ENCODE results near the gene ANGPTL2.
"Not testable (repeated sequence)": the region's sequence is repeated elsewhere in the genome, so short reads cannot be mapped to it uniquely, and the experiment has no call there.

Gene ANGPTL2, protein sequence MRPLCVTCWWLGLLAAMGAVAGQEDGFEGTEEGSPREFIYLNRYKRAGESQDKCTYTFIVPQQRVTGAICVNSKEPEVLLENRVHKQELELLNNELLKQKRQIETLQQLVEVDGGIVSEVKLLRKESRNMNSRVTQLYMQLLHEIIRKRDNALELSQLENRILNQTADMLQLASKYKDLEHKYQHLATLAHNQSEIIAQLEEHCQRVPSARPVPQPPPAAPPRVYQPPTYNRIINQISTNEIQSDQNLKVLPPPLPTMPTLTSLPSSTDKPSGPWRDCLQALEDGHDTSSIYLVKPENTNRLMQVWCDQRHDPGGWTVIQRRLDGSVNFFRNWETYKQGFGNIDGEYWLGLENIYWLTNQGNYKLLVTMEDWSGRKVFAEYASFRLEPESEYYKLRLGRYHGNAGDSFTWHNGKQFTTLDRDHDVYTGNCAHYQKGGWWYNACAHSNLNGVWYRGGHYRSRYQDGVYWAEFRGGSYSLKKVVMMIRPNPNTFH

DNA sequence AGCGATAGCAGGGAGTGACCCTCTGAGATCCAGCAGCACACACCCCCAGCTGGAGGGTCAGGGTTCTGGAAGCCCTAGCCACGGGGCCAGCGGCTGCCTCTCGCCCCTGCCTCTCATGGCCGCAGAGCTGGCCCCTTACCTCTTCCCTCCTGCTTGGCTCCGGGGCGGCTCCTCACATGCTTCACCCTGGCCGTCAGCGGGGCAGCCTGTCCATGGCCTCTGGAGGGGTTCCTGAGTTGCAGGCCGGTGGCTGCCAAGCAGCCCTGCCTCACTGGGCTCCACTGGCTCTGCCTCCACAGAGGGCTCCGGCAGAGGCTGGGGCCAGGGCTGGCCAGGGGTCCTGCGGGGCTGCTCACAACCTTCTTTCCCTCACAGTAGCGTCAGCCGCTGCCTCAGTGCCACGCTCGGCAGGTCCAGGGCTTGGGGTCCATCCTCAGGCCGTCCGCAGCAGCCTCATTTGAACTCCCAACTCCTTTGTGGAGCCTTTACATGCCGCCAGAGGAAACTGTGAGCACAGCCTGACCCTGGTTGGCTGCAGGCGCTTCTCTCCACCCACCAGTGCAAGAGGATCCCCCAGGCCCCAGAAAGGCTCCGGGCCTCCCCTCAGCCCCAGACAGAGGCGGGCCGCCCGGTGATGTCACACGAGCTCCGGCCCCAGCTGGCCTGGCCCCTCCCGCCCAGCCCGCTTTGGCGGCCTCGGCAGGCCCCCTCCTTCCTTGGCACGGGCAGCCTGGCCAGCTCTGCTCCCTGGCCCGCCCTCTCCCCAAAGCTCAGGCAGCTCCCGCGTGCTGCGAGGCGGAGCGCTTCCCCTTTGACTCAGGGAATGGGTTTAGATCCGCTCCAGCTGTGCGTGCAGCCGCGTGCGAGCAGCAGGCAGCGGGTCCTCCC, at the start of gene ANGPTL2:
Gene ANGPTL2, minus strand, starts transcription at position 460 of the 888 bp plus-strand sequence. CDS start 13,904 bp downstream, outside the sequence.
- Histone ChIP-seq H3K27ac (no peak within 1 kb of the TSS), H3K36me3 (no peaks in the 10 kb centered on the region), H3K9me3 (no peaks in the 10 kb centered on the region), H3K4me3 (ENCODE audit: low read depth in 1 of 2, low read length in 1 of 2) (no peak within 1 kb of the TSS), H3K27me3 (peaks cover 54% of the 10 kb centered on the region), H3K4me1 (ENCODE audit: control insufficient read depth in 1 of 2, insufficient read depth in 1 of 2, low read depth in 1 of 2, low read length in 1 of 2) (peaks cover 6 to 7% of the 10 kb centered on the region in 2 experiments)
- TF ChIP-seq, protein P1, sequence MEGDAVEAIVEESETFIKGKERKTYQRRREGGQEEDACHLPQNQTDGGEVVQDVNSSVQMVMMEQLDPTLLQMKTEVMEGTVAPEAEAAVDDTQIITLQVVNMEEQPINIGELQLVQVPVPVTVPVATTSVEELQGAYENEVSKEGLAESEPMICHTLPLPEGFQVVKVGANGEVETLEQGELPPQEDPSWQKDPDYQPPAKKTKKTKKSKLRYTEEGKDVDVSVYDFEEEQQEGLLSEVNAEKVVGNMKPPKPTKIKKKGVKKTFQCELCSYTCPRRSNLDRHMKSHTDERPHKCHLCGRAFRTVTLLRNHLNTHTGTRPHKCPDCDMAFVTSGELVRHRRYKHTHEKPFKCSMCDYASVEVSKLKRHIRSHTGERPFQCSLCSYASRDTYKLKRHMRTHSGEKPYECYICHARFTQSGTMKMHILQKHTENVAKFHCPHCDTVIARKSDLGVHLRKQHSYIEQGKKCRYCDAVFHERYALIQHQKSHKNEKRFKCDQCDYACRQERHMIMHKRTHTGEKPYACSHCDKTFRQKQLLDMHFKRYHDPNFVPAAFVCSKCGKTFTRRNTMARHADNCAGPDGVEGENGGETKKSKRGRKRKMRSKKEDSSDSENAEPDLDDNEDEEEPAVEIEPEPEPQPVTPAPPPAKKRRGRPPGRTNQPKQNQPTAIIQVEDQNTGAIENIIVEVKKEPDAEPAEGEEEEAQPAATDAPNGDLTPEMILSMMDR (IDR thresholded peaks at IDR 0.05), result no peak

DNA sequence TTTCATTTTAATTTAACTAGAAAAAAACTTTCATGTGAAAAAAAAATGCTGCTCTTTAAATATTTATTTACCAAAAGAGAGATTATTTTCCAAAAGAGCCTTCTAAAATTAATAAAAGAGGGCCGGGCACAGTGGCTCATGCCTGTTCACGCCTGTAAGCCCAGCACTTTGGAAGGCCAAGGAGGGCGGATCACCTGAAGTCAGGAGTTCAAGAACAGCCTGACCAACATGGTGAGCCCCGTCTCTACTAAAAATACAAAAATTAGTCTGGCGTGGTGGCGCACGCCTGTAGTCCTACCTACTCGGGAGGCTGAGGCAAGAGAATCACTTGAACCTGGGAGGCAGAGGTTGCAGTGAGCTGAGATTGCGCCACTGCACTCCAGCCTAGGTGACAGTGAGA, 48.9 kb upstream of the ANGPTL2 start:
- not testable (repeated sequence) for H3K27ac ChIP-seq; H3K27me3 ChIP-seq; H3K4me1 ChIP-seq (ENCODE audit: control insufficient read depth in 1 of 2, insufficient read depth in 1 of 2, low read depth in 1 of 2, low read length in 1 of 2); H3K4me3 ChIP-seq (ENCODE audit: low read depth in 1 of 2, low read length in 1 of 2); H3K9me3 ChIP-seq
- peaks cover 13% of the 10 kb centered on the region for H3K36me3 ChIP-seq

DNA sequence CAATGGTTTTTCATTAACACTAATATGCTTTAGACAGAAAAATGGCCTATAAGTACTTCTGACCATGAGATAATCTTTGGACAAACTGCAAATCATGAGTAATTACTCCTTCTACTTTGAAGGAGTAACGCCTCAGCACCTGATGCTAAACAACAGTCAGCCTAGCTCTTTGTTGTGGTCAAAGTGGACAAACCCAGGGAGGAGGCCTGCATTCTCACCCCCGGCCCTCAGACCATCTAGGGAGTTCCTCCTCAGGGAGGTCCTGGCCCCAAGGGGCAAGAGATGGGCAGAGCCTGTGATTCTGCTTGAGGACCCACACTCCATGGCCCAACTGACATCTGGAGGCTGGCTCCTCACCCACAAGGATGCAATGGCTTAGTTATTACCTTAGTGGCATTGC, 48.2 kb upstream of the ANGPTL2 start:
- H3K36me3 ChIP-seq, result peaks cover 13% of the 10 kb centered on the region
- no peaks in the 10 kb centered on the region for H3K27me3 ChIP-seq
- peaks cover 0 to 9% of the 10 kb centered on the region in 2 experiments for H3K4me1 ChIP-seq (ENCODE audit: control insufficient read depth in 1 of 2, insufficient read depth in 1 of 2, low read depth in 1 of 2, low read length in 1 of 2)
- TF ChIP-seq, protein P1 (IDR thresholded peaks at IDR 0.05), result no peak
- no peaks in the 10 kb centered on the region for H3K9me3 ChIP-seq
- no peak overlapping the region for H3K4me3 ChIP-seq (ENCODE audit: low read depth in 1 of 2, low read length in 1 of 2)
- no peak overlapping the region for H3K27ac ChIP-seq

DNA sequence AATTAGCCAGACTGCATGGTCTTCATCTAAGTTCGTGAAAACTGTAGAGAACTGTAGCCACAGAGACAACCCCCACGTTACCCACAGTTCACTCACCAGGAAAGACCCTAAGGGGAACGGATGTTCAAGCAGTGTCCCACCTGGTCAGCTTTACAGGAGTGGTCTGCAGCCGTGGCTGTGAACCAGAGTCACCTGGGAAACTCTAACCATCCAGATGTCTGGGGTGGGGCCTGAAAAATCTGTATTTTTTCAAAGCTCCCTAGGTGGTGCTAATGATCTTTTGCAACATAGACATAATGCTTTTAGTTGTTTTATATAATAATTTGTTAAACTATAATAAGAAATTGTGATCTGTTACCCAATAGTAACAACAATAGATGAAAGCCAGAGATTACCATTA, 47.7 kb upstream of the ANGPTL2 start:
- Histone ChIP-seq H3K27ac (no peak overlapping the region), H3K4me3 (ENCODE audit: low read depth in 1 of 2, low read length in 1 of 2) (no peak overlapping the region), H3K36me3 (peaks cover 11% of the 10 kb centered on the region), H3K4me1 (ENCODE audit: control insufficient read depth in 1 of 2, insufficient read depth in 1 of 2, low read depth in 1 of 2, low read length in 1 of 2) (peaks cover 0 to 9% of the 10 kb centered on the region in 2 experiments), H3K9me3 (no peaks in the 10 kb centered on the region), H3K27me3 (no peaks in the 10 kb centered on the region)
- TF ChIP-seq, protein P1 (IDR thresholded peaks at IDR 0.05), result no peak

DNA sequence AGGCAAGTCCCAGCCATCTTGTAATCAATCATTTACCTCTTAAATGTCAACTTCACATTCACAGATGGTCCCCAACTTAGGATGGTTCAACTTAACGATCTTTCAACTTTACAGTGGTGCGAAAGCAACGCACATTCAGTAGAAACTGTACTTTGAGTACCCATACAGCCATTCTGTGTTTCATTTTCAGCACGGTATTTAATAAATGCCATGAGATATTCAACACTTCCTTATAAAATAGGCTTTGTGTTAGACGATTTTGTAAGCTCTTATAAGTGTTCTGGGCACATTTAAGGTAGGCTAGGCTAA, 47.1 kb upstream of the ANGPTL2 start:
- H3K27ac ChIP-seq, result no peak overlapping the region
- no peaks in the 10 kb centered on the region for H3K27me3 ChIP-seq
- TF ChIP-seq, protein P1 (IDR thresholded peaks at IDR 0.05), result no peak
- H3K9me3 ChIP-seq, result no peaks in the 10 kb centered on the region
- H3K36me3 ChIP-seq, result peaks cover 6% of the 10 kb centered on the region
- H3K4me3 ChIP-seq (ENCODE audit: low read depth in 1 of 2, low read length in 1 of 2), result no peak overlapping the region
- H3K4me1 ChIP-seq (ENCODE audit: control insufficient read depth in 1 of 2, insufficient read depth in 1 of 2, low read depth in 1 of 2, low read length in 1 of 2), result peaks cover 0 to 9% of the 10 kb centered on the region in 2 experiments
